RCC 7860 (cell line): ENCODE data around the gene ZYG11B.
"Not testable (repeated sequence)": the region's sequence is repeated elsewhere in the genome, so short reads cannot be mapped to it uniquely, and the experiment has no call there.

Experiments
- DNase-seq: peaks from one replicate; pipeline ENCODE4 v3.0.0-alpha.2; 2015; ENCODE audit warnings: low spot score
- FAIRE-seq: peaks from 2 replicates; lab custom pipeline; 2012; peaks lifted over from hg19 to GRCh38; lab: Jason Lieb, UNC

The ZYG11B gene

DNA sequence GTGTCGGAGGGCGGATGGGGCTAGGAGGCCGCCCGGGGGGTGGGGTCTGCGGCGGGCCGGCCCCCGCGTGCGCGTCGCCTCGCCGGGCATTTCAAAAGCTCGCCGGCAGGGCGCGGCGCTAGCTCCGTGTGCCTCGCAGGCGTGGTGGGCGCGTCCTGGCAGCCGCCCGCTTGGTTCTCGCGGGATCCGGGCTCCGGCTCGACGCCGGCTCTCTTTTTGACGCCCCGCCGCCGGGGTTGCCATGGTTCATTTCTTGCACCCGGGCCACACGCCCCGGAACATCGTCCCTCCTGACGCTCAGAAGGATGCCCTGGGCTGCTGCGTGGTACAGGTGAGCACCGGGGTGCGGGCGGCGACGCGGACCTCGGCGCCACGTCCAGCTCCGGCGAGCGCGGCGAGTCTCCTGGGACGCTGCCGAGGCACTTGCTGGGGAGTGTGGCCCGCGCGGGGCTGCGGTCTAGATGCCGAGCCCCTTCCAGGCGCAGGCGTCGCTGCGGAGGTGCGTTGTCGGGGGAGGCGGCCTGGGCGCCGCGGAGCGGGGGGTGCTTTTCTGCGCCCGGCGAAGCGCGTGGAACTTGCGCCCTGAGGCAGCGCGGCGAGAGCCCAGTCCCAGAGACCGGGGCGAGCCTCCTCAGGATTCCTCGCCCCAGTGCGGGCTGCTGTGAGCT, 116.5 kb downstream of the ZYG11B start, which contains the start of gene ZYG11A:
Gene ZYG11A, plus strand, starts transcription at position 118 of the 668 bp plus-strand sequence. Its CDS starts 124 bp downstream, at position 242.
- FAIRE-seq, result no peak

DNA sequence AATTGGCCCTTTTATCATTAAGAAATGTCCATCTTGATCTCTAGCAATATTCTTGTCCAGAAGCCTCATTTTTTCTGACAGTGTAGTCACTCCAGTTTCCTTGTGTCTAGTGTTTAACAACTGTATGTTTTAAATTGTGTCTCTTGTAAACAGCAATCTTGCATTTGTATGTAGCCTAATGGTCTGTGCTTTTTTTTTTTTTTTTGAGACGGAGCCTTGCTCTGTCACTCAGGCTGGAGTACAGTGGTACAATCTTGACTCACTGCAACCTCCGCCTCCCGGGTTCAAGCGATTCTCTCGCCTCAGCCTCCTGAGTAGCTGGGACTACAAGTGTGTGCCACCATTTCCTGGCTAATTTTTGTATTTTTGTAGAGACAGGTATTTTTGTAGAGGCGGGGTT, 118.9 kb downstream of the ZYG11B start:
- not testable (repeated sequence) for FAIRE-seq, DNase-seq

More for the DNA sequence above, 116.5 kb downstream of the ZYG11B start, which contains the start of gene ZYG11A:
- no peak for DNase-seq

DNA sequence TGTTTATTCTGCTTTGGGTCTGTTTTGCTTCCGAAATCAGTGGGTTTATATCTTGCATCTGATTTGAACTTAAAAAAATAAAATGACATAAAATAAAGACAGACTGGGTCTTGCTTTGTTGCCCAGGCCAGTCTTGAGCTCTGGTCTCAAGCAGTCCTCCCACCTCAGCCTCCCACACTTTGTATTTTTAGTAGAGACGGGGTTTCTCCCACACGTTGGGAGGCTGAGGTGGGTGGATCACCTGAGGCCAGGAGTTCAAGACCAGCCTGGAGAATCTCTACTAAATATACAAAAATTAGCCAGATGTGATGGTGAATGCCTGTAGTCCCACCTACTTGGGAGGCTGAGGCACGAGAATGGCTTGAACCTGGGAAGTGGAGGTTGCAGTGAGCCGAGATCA, 122.2 kb downstream of the ZYG11B start:
- DNase-seq, result no peak
- no peak for FAIRE-seq

DNA sequence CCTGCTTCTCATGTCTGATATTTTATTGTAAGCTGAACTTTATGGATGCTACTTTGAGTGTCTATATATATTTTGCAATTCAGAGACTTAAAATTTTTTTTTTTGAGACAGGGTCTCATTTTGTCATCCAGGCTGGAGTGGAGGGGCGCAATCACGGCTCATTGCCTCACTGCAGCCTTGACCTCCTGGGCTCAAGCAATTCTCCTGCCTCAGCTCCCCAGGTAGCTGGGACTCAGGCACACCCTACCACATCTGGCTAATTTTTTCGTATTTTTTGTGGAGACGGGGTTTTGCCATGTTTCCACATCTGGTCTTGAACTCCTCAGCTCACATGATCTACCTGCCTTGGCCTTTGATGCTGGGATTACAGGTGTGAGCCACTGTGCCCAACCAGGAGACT, 124.7 kb downstream of the ZYG11B start:
- FAIRE-seq (no peak), DNase-seq (no peak)

DNA sequence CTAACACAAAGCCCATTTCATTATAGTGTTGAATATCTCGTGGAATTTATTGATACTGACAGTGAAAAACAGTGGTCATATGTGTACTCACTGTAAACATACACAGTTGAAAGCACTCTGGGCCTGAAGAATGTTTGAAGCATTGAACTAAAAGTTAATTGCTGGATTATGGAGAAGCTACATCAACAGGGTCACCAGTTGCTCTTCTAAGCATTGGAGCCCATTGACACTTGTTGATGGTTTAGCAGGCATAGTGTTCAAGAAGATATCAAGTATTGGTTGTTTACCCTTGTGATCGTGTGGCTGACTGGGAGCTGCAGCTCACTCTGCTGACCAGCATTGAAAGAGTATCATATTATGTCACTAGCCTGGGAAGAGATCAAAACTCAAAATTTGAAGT, 126.6 kb downstream of the ZYG11B start:
- DNase-seq (no peak), FAIRE-seq (no peak)

DNA sequence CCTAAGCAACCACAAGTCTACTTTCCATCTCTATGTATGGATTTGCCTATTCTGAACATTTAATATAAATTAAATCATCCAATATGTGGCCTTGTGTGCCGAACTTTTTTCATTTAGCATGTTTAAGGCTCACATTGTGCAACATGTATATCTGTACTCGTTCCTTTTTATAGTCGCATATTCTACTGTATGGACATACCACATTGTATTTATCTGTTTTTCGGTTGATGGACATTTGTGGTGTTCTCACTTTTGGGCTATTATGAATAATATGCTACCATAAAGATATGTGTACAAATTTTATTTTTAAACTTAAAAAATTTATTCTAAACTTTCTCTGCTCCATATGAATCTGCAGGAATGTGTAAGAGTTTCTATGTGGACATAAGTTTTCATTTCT, 129.3 kb downstream of the ZYG11B start:
- FAIRE-seq, result no peak

DNA sequence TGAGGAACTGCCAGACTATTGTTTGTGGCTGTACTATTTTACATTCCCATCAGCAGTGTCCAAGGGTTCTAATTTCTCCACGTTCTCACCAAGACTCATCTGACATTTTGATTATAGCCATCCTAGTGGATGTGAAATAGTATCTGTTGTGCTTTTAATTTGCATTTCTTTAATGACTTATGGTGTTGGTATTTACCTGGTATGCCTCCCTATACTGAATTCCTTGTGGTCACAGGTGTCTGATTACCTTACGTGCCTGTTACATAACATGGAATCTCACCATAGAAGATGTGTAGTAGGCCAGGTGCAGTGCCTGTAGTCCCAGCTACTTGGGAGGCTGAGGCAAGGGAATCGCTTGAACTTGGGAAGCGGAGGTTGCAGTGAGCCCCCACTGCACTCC, 129.8 kb downstream of the ZYG11B start:
- FAIRE-seq (no peak), DNase-seq (no peak)

More for the DNA sequence above, 129.3 kb downstream of the ZYG11B start:
- no peak for DNase-seq

DNA sequence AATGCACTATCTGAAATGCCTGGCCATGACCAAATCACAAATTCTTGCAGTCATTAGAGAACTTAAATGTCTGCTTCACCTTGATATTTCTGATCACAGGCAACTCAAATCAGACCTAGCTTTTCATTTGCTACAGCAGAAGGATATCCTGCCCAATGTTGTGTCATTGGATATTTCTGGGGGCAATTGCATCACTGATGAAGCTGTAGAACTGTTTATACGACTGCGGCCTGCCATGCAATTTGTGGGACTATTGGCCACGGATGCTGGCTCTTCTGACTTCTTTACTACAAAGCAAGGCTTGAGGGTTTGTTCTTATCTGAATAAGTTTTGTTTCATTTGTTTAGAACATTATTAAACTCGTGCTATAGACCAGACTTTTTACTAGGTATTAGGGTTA, 131.2 kb downstream of the ZYG11B start:
- FAIRE-seq, result no peak
- no peak for DNase-seq

DNA sequence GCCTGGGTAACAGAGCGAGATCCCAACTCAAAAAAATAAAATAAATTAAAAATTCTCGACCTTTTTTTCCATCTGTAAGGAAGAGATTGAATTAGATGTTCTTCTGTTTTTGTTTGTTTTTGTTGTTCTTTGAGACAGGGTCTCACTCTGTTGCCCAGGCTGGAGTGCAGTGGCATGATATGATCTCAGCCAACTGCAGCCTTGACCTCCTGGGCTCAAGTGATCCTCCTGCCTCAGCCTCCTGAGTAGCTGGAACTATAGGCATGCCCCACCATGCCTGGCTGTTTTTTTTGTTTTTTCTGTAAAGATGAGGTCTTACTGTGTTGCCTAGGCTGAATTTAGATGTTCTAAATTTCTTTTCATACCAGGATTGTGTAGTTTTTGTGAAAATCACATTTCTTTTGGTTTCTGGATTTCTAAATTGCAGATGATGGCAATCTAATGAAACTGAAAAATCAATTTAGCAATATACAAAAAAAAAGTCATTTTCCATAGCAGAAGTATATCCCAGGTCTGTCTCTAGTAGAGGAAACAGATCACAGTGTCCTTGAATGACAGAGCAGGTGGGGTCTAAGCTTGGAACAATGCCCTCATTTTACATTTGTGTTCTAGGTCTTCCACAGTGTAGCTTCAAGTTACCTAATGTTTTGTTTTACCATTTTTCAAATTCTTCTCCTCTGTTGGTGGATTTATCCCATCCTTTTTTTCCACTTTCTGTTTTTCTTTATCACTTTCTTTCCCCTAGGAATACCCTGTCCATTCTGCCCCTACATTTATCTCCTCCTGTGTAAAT, 136.6 kb downstream of the ZYG11B start:
- no peak for DNase-seq
- FAIRE-seq, result no peak

DNA sequence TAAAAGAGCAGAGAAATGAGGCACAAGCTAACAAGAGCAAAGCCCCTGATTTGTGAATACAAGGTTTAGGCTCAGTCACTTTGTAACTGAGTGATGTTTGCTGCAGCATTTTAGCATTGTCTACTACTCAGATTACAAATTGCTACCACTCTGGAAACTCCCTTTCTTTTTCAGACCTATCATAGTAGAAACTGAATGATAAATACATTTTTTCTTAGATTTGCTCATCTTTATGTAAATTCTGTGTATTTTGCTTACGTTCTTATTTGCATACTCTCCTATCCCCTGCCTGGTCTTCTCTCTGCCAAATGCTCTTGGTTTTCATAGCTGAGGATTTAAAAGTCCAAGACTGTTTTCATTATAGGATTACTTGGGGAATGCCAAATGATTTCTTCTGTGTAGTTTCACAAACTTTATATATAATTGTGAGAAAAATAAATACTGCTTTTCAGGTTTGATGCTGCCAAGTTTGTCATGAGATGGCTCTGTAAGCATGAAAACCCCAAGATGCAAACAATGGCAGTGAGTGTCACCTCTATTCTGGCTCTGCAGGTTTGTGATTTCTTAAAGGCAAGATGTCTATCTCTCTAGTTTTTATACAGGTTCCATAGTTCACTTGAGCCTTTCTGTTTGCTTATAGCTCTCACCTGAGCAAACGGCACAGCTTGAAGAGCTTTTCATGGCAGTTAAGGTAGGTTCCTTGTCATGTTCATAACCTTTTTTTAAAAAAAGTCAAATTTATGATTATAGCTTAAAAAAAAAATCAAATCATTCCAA, 141.0 kb downstream of the ZYG11B start:
- no peak for DNase-seq
- FAIRE-seq, result no peak

DNA sequence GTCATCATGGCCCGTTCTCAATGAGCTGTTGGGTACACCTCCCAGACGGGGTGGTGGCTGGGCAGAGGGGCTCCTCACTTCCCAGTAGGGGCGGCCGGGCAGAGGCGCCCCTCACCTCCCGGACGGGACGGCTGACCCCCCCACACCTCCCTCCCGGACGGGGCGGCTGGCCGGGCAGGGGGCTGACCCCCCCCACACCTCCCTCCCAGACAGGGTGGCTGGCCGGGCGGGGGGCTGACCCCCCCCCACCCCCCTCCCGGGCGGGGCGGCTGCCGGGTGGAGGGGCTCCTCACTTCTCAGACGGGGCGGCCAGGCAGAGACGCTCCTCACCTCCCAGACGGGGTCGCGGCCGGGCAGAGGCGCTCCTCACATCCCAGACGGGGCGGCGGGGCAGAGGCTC, 143.5 kb downstream of the ZYG11B start:
- not testable (repeated sequence) for FAIRE-seq, DNase-seq

DNA sequence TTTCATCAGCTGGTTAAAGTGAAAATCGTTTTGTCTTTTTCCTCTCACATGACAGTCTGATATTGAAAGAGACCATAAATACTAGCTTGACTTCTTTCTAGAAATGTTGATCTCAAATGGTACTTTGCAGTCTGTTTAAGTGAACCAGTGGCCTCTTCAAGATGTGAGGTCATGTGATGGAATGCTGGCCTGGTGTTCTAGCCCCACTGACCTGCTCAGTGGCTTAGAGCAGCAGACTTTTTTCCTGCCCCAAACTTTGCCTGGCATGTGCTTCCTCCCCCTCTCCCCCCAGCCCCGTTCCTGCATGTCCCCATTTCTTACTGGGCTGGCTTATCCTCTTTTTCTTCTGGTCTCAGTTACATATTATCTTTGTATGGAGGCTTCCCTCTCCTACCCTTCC, 150.6 kb downstream of the ZYG11B start:
- FAIRE-seq (no peak), DNase-seq (no peak)
